Measurements from ENCODE around the gene FOSL2. TPM values are rescaled to one million over a fixed set of nuclear protein-coding genes. Genes with fewer than 3 reads are reported as not detected.

The FOSL2 gene
- total and polyA plus RNA-seq, 4 donors: 20.0 to 260 (median 109) TPM

Other genes starting within 250 kb of the FOSL2 start
- 10 to 100 TPM in 1 of 2 donors, 1 to 10 TPM in 1; 4.9 to 16.3 TPM for gene PLB1, start 103.2 kb downstream of the FOSL2 start, total RNA-seq
- 1 to 10 TPM; 5.3 to 8.9 TPM for gene PLB1, start 103.2 kb downstream of the FOSL2 start, polyA plus RNA-seq

Measured in aorta (tissue), 4 donors.